HG02943 (cell line): ENCODE results near the gene CROCC2.

Experiments
- ATAC-seq: cut with Tn5 transposase; IDR thresholded peaks from one replicate; pipeline ENCODE4 v1.9.1; 2021; ENCODE audit warnings: mild to moderate bottlenecking, low read depth, moderate library complexity; ENCODE audit not compliant: unreplicated experiment

CROCC2 gene

GRCh38 chr2:240995041-240996021 is 89.2 kb downstream of the CROCC2 start:
- ATAC-seq, result no peak

GRCh38 chr2:240996161-240996833 is 90.2 kb downstream of the CROCC2 start:
- no peak for ATAC-seq

- ATAC-seq, result no peak
These were observed 90.7 kb downstream of the CROCC2 start for GRCh38 chr2:240996834-240997140.

GRCh38 chr2:240997141-240997855 is 91.2 kb downstream of the CROCC2 start:
- ATAC-seq, result no peak

GRCh38 chr2:240997856-240998705 is 91.9 kb downstream of the CROCC2 start, which contains the start of gene SNED1:
SNED1 (plus strand) TSS chr2:240998618; CDS start chr2:240998838, 220 bp downstream.
- no peak for ATAC-seq

- no peak for ATAC-seq
These were observed 92.5 kb downstream of the CROCC2 start for GRCh38 chr2:240998706-240998994.

GRCh38 chr2:240998995-240999791 is 93.1 kb downstream of the CROCC2 start:
- no peak for ATAC-seq

GRCh38 chr2:240999873-241000541 is 93.9 kb downstream of the CROCC2 start:
- no peak for ATAC-seq

- no peak for ATAC-seq
These were observed 94.7 kb downstream of the CROCC2 start for GRCh38 chr2:241000831-241001321.

- ATAC-seq, result no peak
These were observed 95.5 kb downstream of the CROCC2 start for GRCh38 chr2:241001413-241002274.

- ATAC-seq, result no peak
These were observed 96.3 kb downstream of the CROCC2 start for GRCh38 chr2:241002275-241003046.

- no peak for ATAC-seq
These were observed 96.9 kb downstream of the CROCC2 start for GRCh38 chr2:241003047-241003360.

- ATAC-seq, result no peak
These were observed 97.2 kb downstream of the CROCC2 start for GRCh38 chr2:241003369-241003768.

GRCh38 chr2:241003830-241004564 is 97.9 kb downstream of the CROCC2 start:
- no peak for ATAC-seq

- no peak for ATAC-seq
These were observed 99.4 kb downstream of the CROCC2 start for GRCh38 chr2:241005569-241005968.

GRCh38 chr2:241006412-241006811 is 100.3 kb downstream of the CROCC2 start:
- ATAC-seq, result no peak

- no peak for ATAC-seq
These were observed 101.0 kb downstream of the CROCC2 start for GRCh38 chr2:241007111-241007510.
